ENCODE data around the gene FPR3. TPM values are rescaled to one million over a fixed set of nuclear protein-coding genes. Genes with fewer than 3 reads are reported as not detected.

The FPR3 gene
- polyA plus RNA-seq, 2 of the 4 experiments (the other 2 are of a cell fraction) = not detected

GRCh38 chr19:51799774-51800472 is 5.0 kb downstream of the FPR3 start (continued):
- no peak for TF ChIP-seq REST (IDR thresholded peaks at IDR 0.05)
- TF ChIP-seq, protein P1, sequence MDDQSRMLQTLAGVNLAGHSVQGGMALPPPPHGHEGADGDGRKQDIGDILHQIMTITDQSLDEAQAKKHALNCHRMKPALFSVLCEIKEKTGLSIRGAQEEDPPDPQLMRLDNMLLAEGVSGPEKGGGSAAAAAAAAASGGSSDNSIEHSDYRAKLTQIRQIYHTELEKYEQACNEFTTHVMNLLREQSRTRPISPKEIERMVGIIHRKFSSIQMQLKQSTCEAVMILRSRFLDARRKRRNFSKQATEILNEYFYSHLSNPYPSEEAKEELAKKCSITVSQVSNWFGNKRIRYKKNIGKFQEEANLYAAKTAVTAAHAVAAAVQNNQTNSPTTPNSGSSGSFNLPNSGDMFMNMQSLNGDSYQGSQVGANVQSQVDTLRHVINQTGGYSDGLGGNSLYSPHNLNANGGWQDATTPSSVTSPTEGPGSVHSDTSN (IDR thresholded peaks at IDR 0.05) = no peak
- TF ChIP-seq, protein P2, sequence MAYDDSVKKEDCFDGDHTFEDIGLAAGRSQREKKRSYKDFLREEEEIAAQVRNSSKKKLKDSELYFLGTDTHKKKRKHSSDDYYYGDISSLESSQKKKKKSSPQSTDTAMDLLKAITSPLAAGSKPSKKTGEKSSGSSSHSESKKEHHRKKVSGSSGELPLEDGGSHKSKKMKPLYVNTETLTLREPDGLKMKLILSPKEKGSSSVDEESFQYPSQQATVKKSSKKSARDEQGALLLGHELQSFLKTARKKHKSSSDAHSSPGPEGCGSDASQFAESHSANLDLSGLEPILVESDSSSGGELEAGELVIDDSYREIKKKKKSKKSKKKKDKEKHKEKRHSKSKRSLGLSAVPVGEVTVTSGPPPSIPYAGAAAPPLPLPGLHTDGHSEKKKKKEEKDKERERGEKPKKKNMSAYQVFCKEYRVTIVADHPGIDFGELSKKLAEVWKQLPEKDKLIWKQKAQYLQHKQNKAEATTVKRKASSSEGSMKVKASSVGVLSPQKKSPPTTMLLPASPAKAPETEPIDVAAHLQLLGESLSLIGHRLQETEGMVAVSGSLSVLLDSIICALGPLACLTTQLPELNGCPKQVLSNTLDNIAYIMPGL (CRISPR knock-in tag; IDR thresholded peaks at IDR 0.05; ENCODE audit: borderline replicate concordance) = no peak

DNA sequence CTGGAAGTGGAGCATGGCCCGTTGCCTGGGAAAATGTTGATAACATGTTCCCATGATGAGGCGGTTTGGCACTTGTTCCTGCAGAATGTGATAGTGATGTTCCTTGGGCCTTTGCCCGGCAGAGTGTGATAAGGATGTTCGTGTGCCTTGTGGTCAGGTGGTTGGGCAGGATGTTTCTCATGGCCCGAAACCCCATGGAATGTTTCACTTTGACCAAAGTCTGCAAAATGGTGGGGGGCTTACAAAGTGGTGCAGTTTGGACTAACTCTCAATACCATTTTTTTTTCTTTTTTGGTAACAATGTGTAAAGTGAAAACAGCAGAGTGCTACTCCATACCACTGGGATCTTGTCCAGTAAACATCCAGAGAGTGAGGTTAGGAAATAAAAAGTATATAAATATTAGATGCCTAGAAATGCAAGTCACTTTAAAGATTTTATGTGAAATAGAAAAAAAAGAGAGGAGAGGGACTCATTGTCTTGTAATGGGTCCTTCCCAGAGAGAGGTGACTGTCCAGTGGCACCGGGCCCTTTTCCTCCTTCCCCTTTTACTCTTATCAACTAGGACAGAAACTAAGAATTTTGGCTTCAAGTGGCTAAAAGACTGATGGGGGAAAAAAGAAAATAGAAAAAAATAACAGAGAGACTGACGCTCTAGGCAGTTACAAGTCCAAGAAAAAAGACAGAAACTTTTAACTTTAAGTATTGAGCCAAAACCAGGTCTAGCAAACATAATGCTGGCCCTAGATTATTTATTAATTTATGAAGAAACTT is 5.7 kb downstream of the FPR3 start:
- FAIRE-seq = no peak
- peaks cover 46% of the 10 kb centered on the region for H3K9me3 ChIP-seq
- no peak for TF ChIP-seq TFCP2L1 (CRISPR knock-in tag; IDR thresholded peaks at IDR 0.05)
- TF ChIP-seq SMC3 (IDR thresholded peaks at IDR 0.05) = no peak
- no peak for TF ChIP-seq ZNF302 (CRISPR knock-in tag; IDR thresholded peaks at IDR 0.05)
- TF ChIP-seq POLR2A (IDR thresholded peaks at IDR 0.05; ENCODE audit: low read length) = no peak
- TF ChIP-seq HOXA7 (CRISPR knock-in tag; IDR thresholded peaks at IDR 0.05) = no peak
- TF ChIP-seq, protein P3, sequence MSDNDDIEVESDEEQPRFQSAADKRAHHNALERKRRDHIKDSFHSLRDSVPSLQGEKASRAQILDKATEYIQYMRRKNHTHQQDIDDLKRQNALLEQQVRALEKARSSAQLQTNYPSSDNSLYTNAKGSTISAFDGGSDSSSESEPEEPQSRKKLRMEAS (IDR thresholded peaks at IDR 0.05) = no peak
- TF ChIP-seq CHD4 (IDR thresholded peaks at IDR 0.05; ENCODE audit: borderline replicate concordance) = no peak
- TF ChIP-seq KDM1A (IDR thresholded peaks at IDR 0.05; ENCODE audit: low read depth) = no peak
- no peak for TF ChIP-seq ZC3H11A (IDR thresholded peaks at IDR 0.05)
- TF ChIP-seq EHMT2 (IDR thresholded peaks at IDR 0.05; ENCODE audit: low read depth) = no peak
- TF ChIP-seq HES2 (IDR thresholded peaks at IDR 0.05) = no peak
- TF ChIP-seq GATA3 (IDR thresholded peaks at IDR 0.05; ENCODE audit: borderline replicate concordance) = no peak
- no peak for TF ChIP-seq RCOR1 (IDR thresholded peaks at IDR 0.05; ENCODE audit: low read depth, low read length)
- no peak for TF ChIP-seq HDAC2 (IDR thresholded peaks at IDR 0.05)
- no peak for TF ChIP-seq BHLHE40 (IDR thresholded peaks at IDR 0.05; ENCODE audit: low read depth, low read length)
- no peak for TF ChIP-seq HEYL (CRISPR knock-in tag; IDR thresholded peaks at IDR 0.05)
- H3K4me2 ChIP-seq = no peak overlapping the region
- CTCF ChIA-PET = interaction anchor here (1.4 kb wide), 1 partner anchor 23 kb away, joined by 3 read pairs; no protein-coding TSS in a partner anchor
- no peak overlapping the region for H3K27ac ChIP-seq
- H3K4me1 ChIP-seq = no peaks in the 10 kb centered on the region
- no peak for ATAC-seq
- WGBS (ENCODE audit: missing lambda C conversion rate) = 31% methylated on average over 7 of the region's 7 CpGs
- H3K4me3 ChIP-seq = no peak overlapping the region
- no peak for DNase-seq (ENCODE audit: low read depth in 1 of 2, low spot score in 1 of 2)
- POLR2A ChIA-PET = no interaction called here

Measured in A549 (cell line).